ENCODE results near the gene OR1N2.
"Not testable (repeated sequence)": the region's sequence is repeated elsewhere in the genome, so short reads cannot be mapped to it uniquely, and the experiment has no call there.

The OR1N2 gene

GRCh38 chr9:122526602-122527001, 26.3 kb upstream of the OR1N2 start:
- no peaks in the 10 kb centered on the region for H3K36me3 Mint-ChIP-seq (ENCODE audit: low read depth)
- H3K27me3 Mint-ChIP-seq (ENCODE audit: low read depth) = peaks cover 4% of the 10 kb centered on the region
- no peaks in the 10 kb centered on the region for H3K4me1 Mint-ChIP-seq
- no peak for TF ChIP-seq CTCF (IDR thresholded peaks at IDR 0.05; ENCODE audit: unreplicated experiment in 3 of 3)
- H3K27ac Mint-ChIP-seq = no peak overlapping the region
- H3K9me3 Mint-ChIP-seq = no peaks in the 10 kb centered on the region
- H3K4me3 Mint-ChIP-seq = no peak overlapping the region

GRCh38 chr9:122527193-122527592, 25.7 kb upstream of the OR1N2 start, which contains the start of gene OR1N1:
TSS of gene OR1N1 (minus strand) at chr9:122527293. CDS start at chr9:122527293, 0 bp downstream.
- H3K27me3 Mint-ChIP-seq (ENCODE audit: low read depth) = peaks cover 4% of the 10 kb centered on the region
- no peaks in the 10 kb centered on the region for H3K36me3 Mint-ChIP-seq (ENCODE audit: low read depth)
- H3K4me3 Mint-ChIP-seq = no peak within 1 kb of the TSS
- TF ChIP-seq CTCF (IDR thresholded peaks at IDR 0.05; ENCODE audit: unreplicated experiment in 3 of 3) = no peak
- H3K27ac Mint-ChIP-seq = no peak within 1 kb of the TSS
- no peaks in the 10 kb centered on the region for H3K9me3 Mint-ChIP-seq
- H3K4me1 Mint-ChIP-seq = no peaks in the 10 kb centered on the region

GRCh38 chr9:122531157-122531556, 21.8 kb upstream of the OR1N2 start:
- Mint-ChIP-seq H3K9me3 (peaks cover 14% of the 10 kb centered on the region), H3K27me3 (ENCODE audit: low read depth) (peaks cover 19% of the 10 kb centered on the region)
- H3K27ac Mint-ChIP-seq; H3K36me3 Mint-ChIP-seq (ENCODE audit: low read depth); H3K4me1 Mint-ChIP-seq; H3K4me3 Mint-ChIP-seq: not testable (repeated sequence)

GRCh38 chr9:122536134-122536533, 16.8 kb upstream of the OR1N2 start:
- no peaks in the 10 kb centered on the region for H3K4me1 Mint-ChIP-seq
- no peak overlapping the region for H3K27ac Mint-ChIP-seq
- no peak for TF ChIP-seq CTCF (IDR thresholded peaks at IDR 0.05; ENCODE audit: unreplicated experiment in 3 of 3)
- peaks cover 27% of the 10 kb centered on the region for H3K9me3 Mint-ChIP-seq
- H3K4me3 Mint-ChIP-seq = no peak overlapping the region
- H3K36me3 Mint-ChIP-seq (ENCODE audit: low read depth) = no peaks in the 10 kb centered on the region
- peaks cover 15% of the 10 kb centered on the region for H3K27me3 Mint-ChIP-seq (ENCODE audit: low read depth)

GRCh38 chr9:122537066-122537465, 15.8 kb upstream of the OR1N2 start:
- peaks cover 27% of the 10 kb centered on the region for H3K9me3 Mint-ChIP-seq
- not testable (repeated sequence) for H3K4me3 Mint-ChIP-seq; H3K36me3 Mint-ChIP-seq (ENCODE audit: low read depth); H3K27ac Mint-ChIP-seq; H3K4me1 Mint-ChIP-seq
- H3K27me3 Mint-ChIP-seq (ENCODE audit: low read depth) = peaks cover 15% of the 10 kb centered on the region

- H3K27me3 Mint-ChIP-seq (ENCODE audit: low read depth) = peaks cover 15% of the 10 kb centered on the region
- no peak overlapping the region for H3K27ac Mint-ChIP-seq
- no peaks in the 10 kb centered on the region for H3K4me1 Mint-ChIP-seq
- no peaks in the 10 kb centered on the region for H3K36me3 Mint-ChIP-seq (ENCODE audit: low read depth)
- TF ChIP-seq CTCF (IDR thresholded peaks at IDR 0.05; ENCODE audit: unreplicated experiment in 3 of 3) = no peak
- no peak overlapping the region for H3K4me3 Mint-ChIP-seq
- peaks cover 27% of the 10 kb centered on the region for H3K9me3 Mint-ChIP-seq
Observed at GRCh38 chr9:122538757-122539156, 14.2 kb upstream of the OR1N2 start.

GRCh38 chr9:122546196-122546595, 6.7 kb upstream of the OR1N2 start:
- H3K9me3 Mint-ChIP-seq = peaks cover 9% of the 10 kb centered on the region
- no peak overlapping the region for H3K27ac Mint-ChIP-seq
- TF ChIP-seq CTCF (IDR thresholded peaks at IDR 0.05; ENCODE audit: unreplicated experiment in 3 of 3) = no peak
- H3K27me3 Mint-ChIP-seq (ENCODE audit: low read depth) = no peaks in the 10 kb centered on the region
- H3K36me3 Mint-ChIP-seq (ENCODE audit: low read depth) = no peaks in the 10 kb centered on the region
- no peaks in the 10 kb centered on the region for H3K4me1 Mint-ChIP-seq
- no peak overlapping the region for H3K4me3 Mint-ChIP-seq

Measured in nephron (organoid).